HG03558 (cell line): ENCODE data around the gene COLGALT1.

Experiments
- ATAC-seq: cut with Tn5 transposase; IDR thresholded peaks from one replicate; pipeline ENCODE4 v1.9.1; 2021; ENCODE audit warnings: moderate number of reproducible peaks; ENCODE audit not compliant: unreplicated experiment; ENCODE audit errors: extremely low read depth

Gene COLGALT1

GRCh38 chr19:17617807-17618192 lies 62.4 kb downstream of the COLGALT1 start:
- ATAC-seq, result no peak

- ATAC-seq, result no peak
These were observed 62.9 kb downstream of the COLGALT1 start for GRCh38 chr19:17618281-17618903.

GRCh38 chr19:17618936-17619335 lies 63.5 kb downstream of the COLGALT1 start:
- ATAC-seq, result no peak

- no peak for ATAC-seq
These were observed 65.2 kb downstream of the COLGALT1 start for GRCh38 chr19:17620696-17621095.

GRCh38 chr19:17623224-17623935 lies 67.9 kb downstream of the COLGALT1 start:
- ATAC-seq, result no peak

GRCh38 chr19:17624314-17624991 lies 69.0 kb downstream of the COLGALT1 start:
- ATAC-seq, result no peak

- no peak for ATAC-seq
These were observed 69.6 kb downstream of the COLGALT1 start for GRCh38 chr19:17625043-17625442.

- no peak for ATAC-seq
These were observed 70.5 kb downstream of the COLGALT1 start for GRCh38 chr19:17625980-17626379.

- ATAC-seq, result no peak
These were observed 71.1 kb downstream of the COLGALT1 start for GRCh38 chr19:17626456-17627015.

- ATAC-seq, result no peak
These were observed 71.7 kb downstream of the COLGALT1 start for GRCh38 chr19:17627161-17627560.

- ATAC-seq, result no peak
These were observed 72.5 kb downstream of the COLGALT1 start for GRCh38 chr19:17627921-17628320.

- no peak for ATAC-seq
These were observed 74.3 kb downstream of the COLGALT1 start for GRCh38 chr19:17629760-17630159.

- ATAC-seq, result no peak
These were observed 77.1 kb downstream of the COLGALT1 start for GRCh38 chr19:17632577-17632976.
